KOPT-K1 (cell line): ENCODE data around the gene TMPRSS6.

Source experiments
- H3K27ac ChIP-seq: fragments of 200-600 bp; sonication (generic); 2 replicates; pipeline ENCODE4 v1.5.1; 2016; ENCODE audit warnings: antibody characterized with exemption, mild to moderate bottlenecking, low read depth, low read length; ENCODE audit not compliant: poor library complexity, severe bottlenecking
- H3K36me3 ChIP-seq: fragments of 200-600 bp; sonication (generic); 2 replicates; pipeline ENCODE4 v1.5.1; 2017; ENCODE audit warnings: antibody characterized with exemption, mild to moderate bottlenecking, low read length, moderate library complexity; ENCODE audit not compliant: insufficient read depth
- H3K9me3 ChIP-seq: fragments of 200-600 bp; sonication (generic); 2 replicates; pipeline ENCODE4 v1.5.1; 2017; ENCODE audit warnings: antibody characterized with exemption, low read length, mild to moderate bottlenecking; ENCODE audit not compliant: insufficient read depth, poor library complexity, severe bottlenecking

TMPRSS6 gene

GRCh38 chr22:37036655-37037377 lies 72.7 kb downstream of the TMPRSS6 start:
- Histone ChIP-seq H3K9me3 (no peaks in the 10 kb centered on the region), H3K36me3 (no peaks in the 10 kb centered on the region), H3K27ac (no peak overlapping the region)

DNA sequence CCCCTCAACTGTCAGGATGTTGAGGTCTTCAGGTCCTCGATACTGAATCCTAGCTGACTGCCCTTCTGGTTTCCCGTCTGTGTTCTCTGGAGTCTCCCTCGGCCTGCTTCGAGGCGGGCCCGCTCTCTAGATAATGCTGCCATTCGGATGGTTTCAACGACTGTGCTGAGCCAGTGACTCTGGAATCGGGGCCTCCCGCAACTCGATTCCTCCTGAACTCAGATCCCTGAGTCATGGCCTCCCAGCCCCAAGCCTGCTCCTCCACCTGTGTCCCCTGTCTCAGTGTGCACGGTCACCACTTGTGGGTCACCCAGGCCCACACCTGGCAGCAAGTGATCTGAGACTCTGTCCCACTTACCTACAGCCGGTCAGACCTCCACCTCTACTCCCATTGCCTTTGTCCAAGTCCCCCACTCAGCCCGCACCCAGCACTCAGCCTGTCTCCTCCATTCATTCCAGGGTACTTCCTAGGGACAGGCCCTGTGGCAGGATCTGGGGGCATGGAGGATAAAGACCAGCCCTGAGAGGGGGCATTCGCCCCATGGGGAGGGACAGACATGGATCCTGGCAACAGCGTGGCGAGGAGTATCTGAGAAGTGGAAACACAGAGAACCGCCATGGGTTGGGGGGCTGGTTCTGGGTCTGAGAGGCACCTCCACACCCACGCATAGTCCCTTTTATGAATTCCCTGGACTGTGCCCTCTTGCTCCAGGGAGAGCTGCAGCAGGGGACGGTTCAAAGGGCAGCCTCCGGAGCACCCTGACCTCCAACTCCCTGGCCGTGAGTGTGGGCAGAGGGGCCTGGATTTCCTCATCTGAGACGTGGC lies 75.7 kb downstream of the TMPRSS6 start:
- H3K36me3 ChIP-seq: no peaks in the 10 kb centered on the region
- H3K9me3 ChIP-seq: no peaks in the 10 kb centered on the region
- H3K27ac ChIP-seq: no peak overlapping the region

DNA sequence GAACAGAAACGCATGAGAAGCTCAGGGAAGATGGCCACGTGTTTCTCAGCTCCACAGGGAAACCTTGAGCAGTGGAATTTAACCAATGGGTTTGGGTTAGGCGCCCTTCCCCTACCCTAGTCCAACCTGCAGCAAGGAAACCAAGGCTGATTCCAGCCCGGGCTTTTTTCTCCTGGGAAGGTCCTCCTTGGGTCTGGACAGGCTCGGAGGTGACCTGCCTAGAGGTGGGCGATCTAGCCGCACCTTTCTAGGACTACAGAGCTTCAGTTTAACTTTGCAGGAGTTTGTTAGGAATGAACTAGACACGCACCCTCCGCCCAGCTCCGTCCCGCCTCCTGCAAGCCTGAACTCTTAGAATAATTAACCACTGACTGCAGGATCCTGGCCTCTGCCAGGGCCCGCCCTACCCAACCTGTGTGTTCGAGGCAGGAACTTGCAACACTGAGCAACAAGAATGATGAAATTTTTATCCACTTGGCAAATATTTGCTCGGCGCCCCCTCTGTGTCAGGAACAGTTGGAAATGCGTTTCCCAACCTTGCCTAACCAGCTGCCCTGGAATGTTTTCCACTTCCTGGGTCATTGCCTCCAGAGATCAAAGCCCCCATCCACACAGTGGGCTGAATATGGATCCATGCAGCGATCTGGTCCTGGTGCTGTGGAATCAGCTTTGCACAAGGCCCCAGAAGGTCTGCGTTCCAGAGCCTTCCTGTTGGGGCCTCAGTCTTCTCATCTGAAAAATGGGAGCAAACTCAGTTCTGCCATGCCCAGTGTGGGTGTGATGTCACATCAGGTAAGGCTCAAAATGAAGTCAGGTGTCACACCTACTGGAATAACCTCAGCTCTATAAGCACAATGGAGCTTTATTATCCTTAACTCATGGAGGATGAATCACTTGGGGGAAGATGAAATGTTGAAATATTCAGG lies 76.7 kb downstream of the TMPRSS6 start:
- no peaks in the 10 kb centered on the region for H3K9me3 ChIP-seq
- no peaks in the 10 kb centered on the region for H3K36me3 ChIP-seq
- no peak overlapping the region for H3K27ac ChIP-seq

DNA sequence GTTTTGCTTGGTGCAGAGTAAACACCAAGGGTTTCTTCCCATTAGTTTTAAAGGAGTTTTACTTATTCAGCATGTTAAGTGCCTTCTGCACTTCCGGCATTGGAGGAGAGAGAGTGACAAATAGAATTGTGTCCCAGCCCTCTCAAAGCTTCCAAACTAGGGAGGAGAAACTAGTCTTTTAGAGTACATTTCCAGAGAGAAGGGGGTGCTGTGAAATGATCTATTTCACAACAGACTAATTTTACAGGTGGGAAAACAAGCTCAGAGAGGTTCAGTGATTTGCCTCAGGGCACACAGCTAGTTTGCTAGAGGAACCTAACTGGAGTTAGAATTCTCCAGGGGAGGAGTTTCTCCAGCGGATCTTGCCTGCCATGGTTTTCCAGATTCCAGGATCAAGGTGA lies 77.4 kb downstream of the TMPRSS6 start:
- Histone ChIP-seq H3K27ac (no peak overlapping the region), H3K9me3 (no peaks in the 10 kb centered on the region), H3K36me3 (no peaks in the 10 kb centered on the region)

DNA sequence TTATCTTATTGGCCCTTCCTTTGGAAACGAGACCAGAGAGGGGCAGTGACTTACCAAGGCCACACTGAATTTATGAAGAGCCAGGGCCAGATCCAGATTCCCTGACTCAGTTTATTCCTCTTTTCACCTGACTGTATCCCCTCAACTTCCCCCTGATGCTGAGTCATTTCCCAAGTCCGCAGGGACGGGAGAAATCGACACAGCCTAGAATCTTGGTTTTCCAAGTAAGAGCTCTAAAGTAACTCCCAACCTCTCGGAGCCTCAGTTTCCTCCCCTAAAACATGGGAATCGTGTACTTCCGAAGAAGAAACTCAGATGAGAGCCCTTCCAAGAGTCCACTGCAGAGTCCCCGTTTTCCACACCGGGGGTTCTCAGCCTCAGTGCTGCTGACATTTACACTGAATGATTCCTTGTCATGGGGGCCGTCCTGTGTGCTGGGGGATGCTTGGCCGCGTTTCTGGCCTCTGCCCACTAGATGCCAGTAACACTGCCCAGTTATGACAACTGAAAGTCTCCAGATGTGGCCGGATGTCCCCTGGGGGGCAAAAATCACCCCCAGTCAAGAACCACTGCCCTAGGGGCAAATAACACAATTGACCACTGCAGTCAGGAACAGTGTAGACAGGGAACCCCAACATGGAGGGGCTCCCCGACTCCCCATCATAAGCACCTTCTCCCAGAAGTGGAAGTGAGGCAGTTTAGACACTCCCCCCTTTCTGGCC lies 78.8 kb downstream of the TMPRSS6 start:
- Histone ChIP-seq H3K36me3 (no peaks in the 10 kb centered on the region), H3K27ac (no peak overlapping the region)

DNA sequence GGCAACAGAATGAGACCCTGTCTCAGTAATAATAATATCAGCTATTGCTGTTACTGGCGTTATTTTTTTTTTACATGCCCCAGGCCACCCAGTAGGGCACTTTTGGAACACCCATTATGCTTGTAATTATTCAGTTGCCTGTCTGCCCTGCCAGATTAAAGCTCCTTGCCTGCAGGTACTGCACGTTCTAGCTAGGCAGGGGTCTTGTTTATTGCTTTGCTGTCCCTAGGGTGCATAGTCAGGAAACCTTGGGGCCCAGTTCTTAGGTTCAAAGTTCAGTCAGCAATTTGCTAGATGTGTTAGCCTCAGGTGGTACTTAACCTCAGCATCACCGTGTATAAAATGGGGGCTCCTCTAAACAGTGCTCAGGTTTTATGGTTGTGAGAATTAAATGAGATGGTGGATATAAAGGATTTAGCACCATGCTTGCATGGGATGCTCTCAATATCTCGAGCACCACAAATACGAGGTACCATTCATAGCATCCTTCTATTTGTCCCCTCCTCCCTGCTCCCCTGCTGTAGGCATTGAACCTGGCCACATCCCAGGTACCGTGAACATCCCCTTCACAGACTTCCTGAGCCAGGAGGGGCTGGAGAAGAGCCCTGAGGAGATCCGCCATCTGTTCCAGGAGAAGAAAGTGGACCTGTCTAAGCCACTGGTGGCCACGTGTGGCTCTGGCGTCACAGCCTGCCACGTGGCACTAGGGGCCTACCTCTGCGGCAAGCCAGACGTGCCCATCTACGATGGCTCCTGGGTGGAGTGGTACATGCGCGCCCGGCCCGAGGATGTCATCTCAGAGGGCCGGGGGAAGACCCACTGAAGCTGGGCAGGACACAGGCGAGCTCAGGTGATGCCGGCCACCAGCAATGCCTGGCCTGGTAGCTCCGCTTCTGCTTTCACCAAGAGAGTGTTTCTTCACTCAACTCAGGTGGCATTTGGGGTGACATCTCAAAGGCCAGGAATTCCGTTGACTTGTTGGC lies 80.5 kb downstream of the TMPRSS6 start:
- Histone ChIP-seq H3K27ac (no peak overlapping the region), H3K36me3 (no peaks in the 10 kb centered on the region), H3K9me3 (no peaks in the 10 kb centered on the region)

More for the DNA sequence above, 78.8 kb downstream of the TMPRSS6 start:
- H3K9me3 ChIP-seq: no peaks in the 10 kb centered on the region

GRCh38 chr22:37027556-37027955 lies 82.0 kb downstream of the TMPRSS6 start:
- H3K36me3 ChIP-seq: no peaks in the 10 kb centered on the region
- no peak overlapping the region for H3K27ac ChIP-seq
- H3K9me3 ChIP-seq: no peaks in the 10 kb centered on the region

- Histone ChIP-seq H3K27ac (no peak overlapping the region), H3K36me3 (no peaks in the 10 kb centered on the region), H3K9me3 (no peaks in the 10 kb centered on the region)
Measured at GRCh38 chr22:37026325-37026724, 83.2 kb downstream of the TMPRSS6 start.

- H3K9me3 ChIP-seq: no peaks in the 10 kb centered on the region
- no peaks in the 10 kb centered on the region for H3K36me3 ChIP-seq
- H3K27ac ChIP-seq: no peak overlapping the region
Measured at GRCh38 chr22:37025500-37026070, 83.9 kb downstream of the TMPRSS6 start.

DNA sequence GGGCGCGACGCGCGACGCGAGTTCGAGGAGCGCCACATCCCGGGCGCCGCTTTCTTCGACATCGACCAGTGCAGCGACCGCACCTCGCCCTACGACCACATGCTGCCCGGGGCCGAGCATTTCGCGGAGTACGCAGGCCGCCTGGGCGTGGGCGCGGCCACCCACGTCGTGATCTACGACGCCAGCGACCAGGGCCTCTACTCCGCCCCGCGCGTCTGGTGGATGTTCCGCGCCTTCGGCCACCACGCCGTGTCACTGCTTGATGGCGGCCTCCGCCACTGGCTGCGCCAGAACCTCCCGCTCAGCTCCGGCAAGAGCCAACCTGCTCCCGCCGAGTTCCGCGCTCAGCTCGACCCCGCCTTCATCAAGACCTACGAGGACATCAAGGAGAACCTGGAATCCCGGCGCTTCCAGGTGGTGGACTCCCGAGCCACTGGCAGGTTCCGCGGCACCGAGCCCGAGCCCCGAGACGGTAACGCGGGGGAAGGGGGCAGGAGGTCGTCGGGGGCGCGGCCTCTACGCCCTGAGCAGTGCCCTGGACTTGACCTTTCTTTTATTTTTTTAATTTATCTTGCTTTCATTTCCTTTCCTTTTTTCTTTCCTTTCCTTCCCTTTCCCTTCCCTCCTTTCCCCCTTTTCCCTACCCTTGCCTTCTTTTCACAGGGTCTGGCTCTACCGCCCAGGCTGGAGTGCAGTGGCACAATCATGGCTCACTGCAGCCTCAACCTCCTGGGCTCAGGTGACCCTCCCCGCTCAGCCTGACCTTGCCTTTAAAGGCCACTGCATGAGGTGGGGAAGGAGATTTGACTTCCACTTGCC lies 85.0 kb downstream of the TMPRSS6 start:
- H3K36me3 ChIP-seq: no peaks in the 10 kb centered on the region
- no peaks in the 10 kb centered on the region for H3K9me3 ChIP-seq
- H3K27ac ChIP-seq: no peak overlapping the region

DNA sequence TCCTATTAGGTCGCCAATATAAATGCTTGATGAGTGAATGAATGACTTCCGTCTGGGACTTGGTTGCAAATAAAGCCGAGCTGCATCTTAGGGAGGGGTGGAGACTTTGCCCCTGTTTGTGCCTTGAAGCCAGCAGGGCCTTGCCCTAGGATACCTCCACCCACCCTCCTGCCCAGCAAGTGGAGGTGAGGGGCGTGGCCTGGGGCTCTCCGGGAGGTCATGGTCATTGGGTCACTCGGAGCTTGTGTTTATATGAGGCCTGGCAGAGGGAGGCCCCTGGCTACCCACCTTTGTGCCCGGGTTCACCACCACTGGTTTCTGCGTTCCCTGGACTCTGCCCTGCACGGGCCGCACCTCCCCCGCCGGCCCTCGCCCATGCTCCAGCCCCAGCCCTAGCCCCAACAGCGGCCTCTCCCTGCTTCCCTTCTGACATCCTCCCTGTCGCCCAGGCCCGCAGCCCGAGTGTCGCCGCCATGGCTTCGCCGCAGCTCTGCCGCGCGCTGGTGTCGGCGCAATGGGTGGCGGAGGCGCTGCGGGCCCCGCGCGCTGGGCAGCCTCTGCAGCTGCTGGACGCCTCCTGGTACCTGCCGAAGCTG lies 85.7 kb downstream of the TMPRSS6 start:
- Histone ChIP-seq H3K9me3 (no peaks in the 10 kb centered on the region), H3K36me3 (no peaks in the 10 kb centered on the region), H3K27ac (no peak overlapping the region)

GRCh38 chr22:37022483-37023337 lies 86.8 kb downstream of the TMPRSS6 start:
- no peaks in the 10 kb centered on the region for H3K36me3 ChIP-seq
- H3K27ac ChIP-seq: no peak overlapping the region
- no peaks in the 10 kb centered on the region for H3K9me3 ChIP-seq
